Right lung (tissue), 5 donors: ENCODE measurements around the gene C1R. TPM values are rescaled to one million over a fixed set of nuclear protein-coding genes. Genes with fewer than 3 reads are reported as not detected.
"Not testable (repeated sequence)": the region's sequence is repeated elsewhere in the genome, so short reads cannot be mapped to it uniquely, and the experiment has no call there.

Experiments used
- DNase-seq, 2 donors: peaks; one replicate each; pipeline ENCODE4 v3.0.0-alpha.2; 2013
- polyA plus RNA-seq, 5 donors: library from polyadenylated mRNA; unstranded; fragments of 120-200 nt; gene quantifications; one replicate each; pipeline versions ENCODE4 v1.2.1 to v1.2.3, GENCODE V29; 2013; ENCODE audit warnings: inconsistent platforms in 1 of 5, low replicate concordance in 1 of 5; ENCODE audit not compliant: insufficient read length in 5 of 5, insufficient read depth in 1 of 5

The C1R gene
- polyA plus RNA-seq, 5 donors, result 78.8 to 96.0 (median 90.9) TPM

DNA sequence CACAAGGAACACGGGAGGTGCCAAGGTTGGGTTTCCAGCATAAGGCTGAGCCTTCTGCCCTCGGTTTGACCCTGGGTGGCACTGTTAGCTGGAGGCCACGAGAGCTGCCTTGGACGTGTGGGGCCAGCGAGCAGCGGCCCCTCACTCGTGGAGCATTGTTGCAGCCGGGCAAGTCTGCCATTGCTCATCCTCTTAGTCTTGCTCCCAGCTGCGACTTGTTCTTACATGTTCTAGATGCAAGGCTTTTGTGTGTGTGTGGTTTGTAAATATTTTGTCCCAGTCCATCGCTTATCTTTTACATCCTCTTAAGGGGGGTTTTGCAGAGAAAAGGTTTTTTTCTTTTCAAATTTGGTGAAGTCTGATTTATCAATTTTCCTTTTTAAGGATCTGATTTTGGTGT, 52.8 kb downstream of the C1R start:
- no peak for DNase-seq

DNA sequence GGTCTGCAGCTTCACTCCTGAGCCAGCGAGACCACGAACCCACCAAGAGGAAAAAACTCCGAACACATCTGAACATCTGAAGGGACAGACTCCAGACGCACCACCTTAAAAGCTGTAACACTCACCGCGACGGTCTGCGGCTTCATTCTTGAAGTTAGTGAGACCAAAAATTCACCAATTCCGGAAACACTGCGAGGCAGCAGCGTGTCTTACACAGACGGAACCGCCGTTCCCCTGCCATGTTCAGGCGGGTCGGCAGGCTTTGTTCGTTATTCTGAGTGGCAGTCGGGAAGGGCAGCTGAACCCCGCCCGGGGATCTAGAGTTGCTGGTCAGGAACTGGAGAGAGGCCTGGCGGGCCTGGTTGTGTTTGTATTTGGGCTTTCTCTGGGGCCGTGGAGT, 53.7 kb downstream of the C1R start:
- DNase-seq, result no peak

DNA sequence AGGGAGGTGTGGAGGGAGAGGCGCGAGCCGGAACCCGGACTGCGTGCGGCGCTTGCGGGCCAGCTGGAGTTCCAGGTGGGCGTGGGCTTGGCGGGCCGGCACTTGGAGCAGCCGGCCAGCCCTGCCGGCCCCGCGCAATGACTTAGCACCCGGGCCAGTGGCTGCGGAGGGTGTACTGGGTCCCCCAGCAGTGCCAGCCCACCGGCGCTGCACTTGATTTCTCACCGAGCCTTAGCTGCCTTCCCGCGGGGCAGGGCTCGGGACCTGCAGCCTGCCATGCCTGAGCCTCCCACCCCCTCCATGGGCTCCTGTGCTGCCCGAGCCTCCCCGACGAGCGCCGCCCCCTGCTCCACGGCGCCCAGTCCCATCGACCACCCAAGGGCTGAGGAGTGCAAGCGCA, 54.8 kb downstream of the C1R start:
- DNase-seq, result not testable (repeated sequence)

DNA sequence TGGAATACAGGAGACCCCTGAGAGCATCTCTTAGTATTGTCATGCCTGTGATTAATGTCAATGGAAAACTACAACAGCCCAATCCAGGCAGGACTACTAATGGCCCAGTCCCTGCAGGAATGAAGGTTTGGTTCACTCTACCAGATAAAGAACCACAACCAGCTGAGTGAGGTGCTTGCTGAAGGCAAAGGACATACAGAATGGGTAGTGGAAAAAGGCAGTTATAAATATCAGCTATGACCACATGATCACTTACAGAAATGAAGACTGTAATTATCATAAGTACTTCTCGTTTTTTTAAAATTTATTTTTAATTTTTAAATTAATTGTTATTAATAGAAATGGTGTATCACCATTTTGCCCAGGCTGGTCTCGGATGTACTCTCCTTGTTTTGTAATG, 56.8 kb downstream of the C1R start:
- DNase-seq, result no peak

DNA sequence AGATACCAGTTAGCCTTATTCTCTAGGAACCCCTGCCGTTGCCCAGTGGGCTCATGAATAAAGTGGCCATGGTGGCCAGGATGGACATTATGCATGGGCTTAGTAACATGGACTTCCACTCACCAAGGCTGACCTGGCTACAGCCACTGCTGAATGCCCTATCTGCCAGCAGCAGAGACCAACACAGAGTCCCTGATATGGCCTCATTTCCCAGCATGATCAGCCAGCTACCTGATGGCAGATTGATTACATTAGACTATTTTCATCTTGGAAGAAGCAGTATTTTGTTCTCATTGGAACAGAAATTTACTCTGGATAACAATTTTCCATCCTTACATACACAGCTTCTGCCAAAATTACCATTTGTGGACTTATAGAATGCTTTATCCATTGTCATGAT, 57.8 kb downstream of the C1R start:
- no peak for DNase-seq

DNA sequence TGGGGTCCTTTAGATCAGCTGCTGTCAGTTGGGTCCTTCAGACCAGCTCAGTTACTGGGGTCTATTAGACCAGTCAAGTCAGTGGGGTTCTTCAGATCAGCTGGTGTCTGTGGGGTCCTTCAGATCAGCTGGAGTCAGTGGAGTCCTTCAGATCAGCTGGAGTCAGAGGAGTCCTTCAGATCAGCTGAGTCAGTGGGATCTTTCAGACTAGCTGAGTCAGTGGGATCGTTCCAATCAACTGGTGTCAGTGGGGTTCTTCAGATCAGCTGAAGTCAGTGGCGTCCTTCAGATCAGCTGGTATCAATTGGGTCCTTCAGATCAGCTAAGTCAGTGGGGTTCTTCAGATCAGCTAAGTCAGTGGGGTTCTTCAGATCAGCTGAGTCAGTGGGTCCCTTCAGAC, 59.3 kb downstream of the C1R start:
- no peak for DNase-seq

DNA sequence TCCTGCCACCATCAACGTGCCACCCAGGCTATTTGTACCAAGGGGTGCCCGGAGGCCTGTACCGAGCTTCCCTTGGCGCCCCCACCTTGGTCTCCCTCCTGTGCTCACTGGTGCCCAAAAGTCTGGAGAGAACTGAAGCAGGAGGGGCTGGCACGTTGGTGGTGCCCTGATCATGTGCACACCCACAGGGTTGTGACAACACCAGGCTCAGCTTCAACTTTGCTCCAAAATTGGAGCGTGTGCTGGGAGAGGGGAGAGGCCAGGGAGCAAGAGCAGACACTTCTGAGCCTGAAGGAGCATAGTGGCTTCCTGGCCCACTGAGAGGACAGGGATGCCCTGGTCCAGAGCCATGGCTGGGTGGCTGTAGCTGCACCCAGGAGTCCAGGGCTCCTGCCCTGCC, 60.9 kb downstream of the C1R start:
- no peak for DNase-seq

Other genes with a start within 250 kb of the C1R start
- 10 to 100 TPM; 23.4 to 69.1 (median 38.0) TPM for gene CDCA3, start 241.2 kb downstream of the C1R start, polyA plus RNA-seq
- 10 to 100 TPM; 46.9 to 65.2 (median 53.2) TPM for gene USP5, start 240.3 kb downstream of the C1R start, polyA plus RNA-seq
- gene TPI1, start 224.9 kb downstream of the C1R start, polyA plus RNA-seq, result 100 to 1,000 TPM; 420 to 565 (median 460) TPM
- gene SPSB2, start 219.1 kb downstream of the C1R start, polyA plus RNA-seq, result 10 to 100 TPM in 1 of 5 donors, 1 to 10 TPM in 4; 4.1 to 17.1 (median 5.6) TPM
- gene LRRC23, start 187.6 kb downstream of the C1R start, polyA plus RNA-seq, result 10 to 100 TPM; 14.1 to 34.8 (median 26.6) TPM
- 10 to 100 TPM in 4 of 5 donors, 1 to 10 TPM in 1; 9.0 to 17.8 (median 14.9) TPM for gene ENO2, start 177.9 kb downstream of the C1R start, polyA plus RNA-seq
- 100 to 1,000 TPM in 3 of 5 donors, 10 to 100 TPM in 2; 80.2 to 135 (median 118) TPM for gene ATN1, start 164.5 kb downstream of the C1R start, polyA plus RNA-seq
- 10 to 100 TPM in 1 of 5 donors, 1 to 10 TPM in 2, not detected in 2; 5.9 to 20.2 (median 7.9) TPM for gene RNU7-1, start 148.6 kb downstream of the C1R start, polyA plus RNA-seq
- 100 to 1,000 TPM; 179 to 281 (median 188) TPM for gene C12orf57, start 148.4 kb downstream of the C1R start, polyA plus RNA-seq
- gene PTPN6, start 141.1 kb downstream of the C1R start, polyA plus RNA-seq, result 10 to 100 TPM; 15.1 to 21.8 (median 19.0) TPM
- 100 to 1,000 TPM; 274 to 333 (median 302) TPM for gene PHB2, start 121.8 kb downstream of the C1R start, polyA plus RNA-seq
- gene EMG1, start 121.5 kb downstream of the C1R start, polyA plus RNA-seq, result 10 to 100 TPM; 43.5 to 52.7 (median 50.2) TPM
- 10 to 100 TPM; 56.7 to 67.9 (median 60.4) TPM for gene LPCAT3, start 74.0 kb downstream of the C1R start, polyA plus RNA-seq
- gene C1S, start 31.7 kb downstream of the C1R start, polyA plus RNA-seq, result 100 to 1,000 TPM in 4 of 5 donors, 10 to 100 TPM in 1; 97.0 to 139 (median 120) TPM
- 10 to 100 TPM; 46.5 to 66.7 (median 59.0) TPM for gene C1RL, start 16.8 kb upstream of the C1R start, polyA plus RNA-seq
- 10 to 100 TPM; 11.8 to 25.2 (median 20.1) TPM for gene RBP5, start 36.4 kb upstream of the C1R start, polyA plus RNA-seq
- 10 to 100 TPM; 46.7 to 68.1 (median 63.9) TPM for gene CLSTN3, start 37.9 kb upstream of the C1R start, polyA plus RNA-seq
- 10 to 100 TPM; 37.7 to 56.9 (median 49.2) TPM for gene PEX5, start 97.2 kb upstream of the C1R start, polyA plus RNA-seq
- under 1 TPM in 3 of 5 donors, not detected in 2; 0.05 to 0.20 (median 0.12) TPM for gene ACSM4, start 211.6 kb upstream of the C1R start, polyA plus RNA-seq